Stimulated activated CD4-positive, alpha-beta T cell treated with anti-CD3 and anti-CD28 coated beads, Interleukin-12 subunit alpha, Interleukin-12 subunit beta, amount 100 ng/mL, for 24 hours (primary cell): ENCODE data around the gene ZBTB34.
"Not testable (repeated sequence)": the region's sequence is repeated elsewhere in the genome, so short reads cannot be mapped to it uniquely, and the experiment has no call there.

Experiments used
- DNase-seq, 2 experiments: peaks; one replicate each; pipeline ENCODE4 v3.0.0-alpha.2; 2020; ENCODE audit warnings: low read depth in 2 of 2

Gene ZBTB34

GRCh38 chr9:126860077-126860756 lies at the start of gene ZBTB34:
ZBTB34 (plus strand) TSS chr9:126860639; CDS start chr9:126879400, 18,761 bp downstream.
- DNase-seq: peak; percentile 45 to 55

- no peak for DNase-seq
These were observed 47.4 kb upstream of the ZBTB34 start for GRCh38 chr9:126813072-126813471.

GRCh38 chr9:126814091-126814490 lies 46.3 kb upstream of the ZBTB34 start:
- no peak for DNase-seq

- not testable (repeated sequence) for DNase-seq
These were observed 42.8 kb upstream of the ZBTB34 start for GRCh38 chr9:126817615-126818014.

- DNase-seq: no peak
These were observed 42.0 kb upstream of the ZBTB34 start for GRCh38 chr9:126818482-126818881.

- no peak for DNase-seq
These were observed 41.0 kb upstream of the ZBTB34 start for GRCh38 chr9:126819482-126819881.

GRCh38 chr9:126822278-126822677 lies 38.2 kb upstream of the ZBTB34 start:
- no peak for DNase-seq

- DNase-seq: no peak
These were observed 37.6 kb upstream of the ZBTB34 start for GRCh38 chr9:126822873-126823272.

- not testable (repeated sequence) for DNase-seq
These were observed 36.4 kb upstream of the ZBTB34 start for GRCh38 chr9:126824052-126824451.

GRCh38 chr9:126827227-126827626 lies 33.2 kb upstream of the ZBTB34 start:
- no peak for DNase-seq

- no peak for DNase-seq
These were observed 31.4 kb upstream of the ZBTB34 start for GRCh38 chr9:126829035-126829434.

- DNase-seq: no peak
These were observed 29.6 kb upstream of the ZBTB34 start for GRCh38 chr9:126830827-126831226.

- no peak for DNase-seq
These were observed 28.0 kb upstream of the ZBTB34 start for GRCh38 chr9:126832440-126832839.

- no peak for DNase-seq
These were observed 27.4 kb upstream of the ZBTB34 start for GRCh38 chr9:126833020-126833419.

GRCh38 chr9:126833710-126834345 lies 26.6 kb upstream of the ZBTB34 start:
- no peak for DNase-seq

GRCh38 chr9:126834672-126835071 lies 25.8 kb upstream of the ZBTB34 start:
- DNase-seq: no peak

GRCh38 chr9:126836216-126836615 lies 24.2 kb upstream of the ZBTB34 start:
- DNase-seq: no peak

- no peak for DNase-seq
These were observed 22.2 kb upstream of the ZBTB34 start for GRCh38 chr9:126838055-126838811.

GRCh38 chr9:126838895-126839294 lies 21.5 kb upstream of the ZBTB34 start:
- no peak for DNase-seq

GRCh38 chr9:126839301-126839700 lies 21.1 kb upstream of the ZBTB34 start:
- no peak for DNase-seq

- DNase-seq: no peak
These were observed 18.1 kb upstream of the ZBTB34 start for GRCh38 chr9:126842220-126842842.
